GM19023 (cell line): Measurements from ENCODE around the gene USP21.
A peak's percentile ranks its signal among the peaks of the same experiment; 100 is the strongest.

Source experiments
- ATAC-seq: cut with Tn5 transposase; IDR thresholded peaks from one replicate; pipeline ENCODE4 v1.9.1; 2021; ENCODE audit warnings: mild to moderate bottlenecking, moderate library complexity; ENCODE audit not compliant: unreplicated experiment

The USP21 gene

GRCh38 chr1:161133220-161133740, 26.0 kb upstream of the USP21 start:
- ATAC-seq = no peak

GRCh38 chr1:161137881-161138280, 21.4 kb upstream of the USP21 start:
- no peak for ATAC-seq

- no peak for ATAC-seq
Measured at GRCh38 chr1:161138431-161138830, 20.9 kb upstream of the USP21 start.

GRCh38 chr1:161139766-161140165, 19.5 kb upstream of the USP21 start:
- no peak for ATAC-seq

- no peak for ATAC-seq
Measured at GRCh38 chr1:161140755-161141400, 18.4 kb upstream of the USP21 start.

GRCh38 chr1:161145832-161146231, 13.5 kb upstream of the USP21 start:
- no peak for ATAC-seq

GRCh38 chr1:161153176-161153575, 6.1 kb upstream of the USP21 start:
- no peak for ATAC-seq

- peak; percentile 94 for ATAC-seq
Measured at GRCh38 chr1:161153682-161154337, 5.5 kb upstream of the USP21 start, which contains the start of gene UFC1. UFC1 (plus strand) TSS chr1:161153978; CDS start chr1:161153998, 20 bp downstream.

- no peak for ATAC-seq
Measured at GRCh38 chr1:161157867-161158266, 1.4 kb upstream of the USP21 start.

- ATAC-seq = no peak
Measured at GRCh38 chr1:161158316-161159010, 837 bp upstream of the USP21 start.

GRCh38 chr1:161159913-161160243, 578 bp downstream of the USP21 start:
- peak; percentile 34 for ATAC-seq

GRCh38 chr1:161160671-161161145, 1.4 kb downstream of the USP21 start:
- ATAC-seq = no peak

GRCh38 chr1:161161652-161162051, 2.4 kb downstream of the USP21 start:
- ATAC-seq = no peak

- no peak for ATAC-seq
Measured at GRCh38 chr1:161162052-161162451, 2.8 kb downstream of the USP21 start.

- ATAC-seq = no peak
Measured at GRCh38 chr1:161162806-161163205, 3.5 kb downstream of the USP21 start.

GRCh38 chr1:161163793-161164192, 4.5 kb downstream of the USP21 start:
- ATAC-seq = no peak

- no peak for ATAC-seq
Measured at GRCh38 chr1:161164901-161165610, 5.8 kb downstream of the USP21 start.

- ATAC-seq = peak; percentile 95
Measured at GRCh38 chr1:161165742-161166668, 6.7 kb downstream of the USP21 start, which contains the start of gene PPOX. PPOX (plus strand) TSS chr1:161166426; CDS start chr1:161166848, 422 bp downstream.

GRCh38 chr1:161166669-161167548, 7.6 kb downstream of the USP21 start:
- ATAC-seq = peak; percentile 2
